ENCODE measurements around the gene GMDS.

GMDS gene

DNA sequence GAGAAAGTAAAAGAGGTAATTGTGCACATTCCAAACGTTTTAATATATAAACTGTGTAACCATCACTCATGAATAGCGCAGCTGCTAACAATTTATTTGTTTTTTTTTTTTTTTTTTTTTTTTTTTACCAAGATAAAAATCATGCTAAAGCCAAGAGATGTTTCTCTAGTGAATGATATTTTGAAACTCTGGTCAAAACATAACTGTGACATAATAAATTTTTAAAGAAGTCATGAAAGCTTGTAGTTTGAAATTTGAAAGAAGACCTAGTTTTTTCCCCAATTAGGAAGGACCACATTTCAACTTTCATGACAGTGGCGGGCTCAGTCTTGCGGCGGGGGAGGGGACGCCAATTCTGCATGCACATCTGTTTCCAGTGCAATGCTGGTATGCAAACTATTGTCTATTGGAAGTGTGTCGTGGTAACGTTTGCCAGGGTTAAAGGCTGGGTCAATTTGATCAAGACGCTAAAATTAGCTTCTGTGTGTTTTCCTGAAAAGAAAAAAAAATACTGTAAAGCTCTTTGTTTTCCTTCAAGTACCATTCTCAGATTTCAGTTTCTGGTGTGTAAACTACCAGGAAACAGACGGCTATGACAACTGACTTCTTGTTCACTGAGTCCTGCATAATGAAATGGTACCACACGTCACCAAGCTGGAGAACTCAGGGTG, 423.8 kb downstream of the GMDS start:
- DNase-seq, result no peak

DNA sequence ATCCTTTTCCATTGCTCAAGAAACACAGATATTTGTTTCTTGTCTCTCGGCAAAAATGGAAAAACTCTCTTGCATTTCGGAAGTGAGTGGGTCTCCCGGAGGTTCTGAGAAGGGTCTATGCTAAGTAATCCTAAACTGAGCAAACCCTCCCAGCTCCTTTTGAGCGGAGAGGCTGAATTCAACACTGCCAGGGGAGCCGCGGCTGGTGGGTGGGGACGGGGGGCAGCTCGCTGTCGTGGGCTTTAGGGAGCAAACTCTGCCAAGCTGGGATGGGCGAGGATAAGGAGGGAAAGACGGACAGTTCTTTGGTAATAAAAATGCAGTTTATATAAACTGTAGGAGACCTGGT, 424.3 kb downstream of the GMDS start:
- DNase-seq, result no peak

DNA sequence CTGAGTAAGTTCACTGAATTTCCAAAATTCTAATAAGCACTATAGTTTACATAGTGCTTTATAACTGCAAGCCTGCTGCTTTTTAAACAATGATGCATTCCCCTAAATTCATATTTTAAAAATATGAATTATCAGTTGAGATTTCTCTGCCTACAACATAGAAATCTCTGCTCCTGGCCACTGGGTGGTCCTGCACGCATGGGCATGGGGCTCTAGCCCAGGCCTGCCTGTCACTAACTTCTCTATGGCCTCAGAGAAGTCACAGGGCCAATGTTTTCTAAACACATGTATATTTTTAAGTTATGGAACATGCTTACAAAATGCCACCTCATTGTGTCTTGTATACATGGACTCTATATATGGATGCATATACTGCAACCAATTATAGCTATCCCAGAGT, 424.7 kb downstream of the GMDS start:
- no peak for DNase-seq

DNA sequence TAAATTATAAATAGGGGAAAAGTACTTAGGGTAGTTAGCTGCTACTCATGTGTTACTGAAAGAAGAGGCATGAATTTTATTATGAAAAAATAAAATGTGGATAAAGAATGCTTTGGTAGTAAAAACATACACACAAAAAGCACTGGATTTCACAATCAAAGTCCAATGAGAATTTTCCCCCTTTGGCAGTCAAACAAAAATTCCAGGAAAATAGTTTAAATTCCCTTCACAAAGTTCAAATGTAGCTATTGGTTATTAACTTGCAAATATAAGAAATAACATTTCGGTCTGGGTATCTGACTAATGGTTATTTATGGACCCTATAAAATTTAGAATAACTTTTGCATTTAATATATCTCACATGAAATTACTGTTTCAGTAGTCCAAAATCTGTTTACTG, 425.2 kb downstream of the GMDS start:
- DNase-seq, result no peak

DNA sequence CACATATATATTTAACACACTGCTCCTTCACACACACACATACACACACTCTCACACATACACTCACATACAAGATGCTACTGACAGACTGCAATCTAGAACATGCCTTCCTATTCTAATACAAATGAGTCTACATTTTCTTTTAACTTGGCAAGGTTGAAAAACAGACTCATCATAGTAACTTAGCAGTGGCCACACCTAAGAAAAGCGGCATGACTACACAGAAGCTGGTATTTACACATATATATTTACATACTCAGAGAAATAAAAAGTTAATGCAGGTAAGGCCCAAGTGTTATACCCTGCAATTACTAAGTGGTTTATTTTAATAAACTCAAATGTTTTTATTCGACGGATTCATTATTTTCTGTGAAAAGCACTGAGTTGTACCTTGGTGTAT, 426.4 kb downstream of the GMDS start:
- no peak for DNase-seq

DNA sequence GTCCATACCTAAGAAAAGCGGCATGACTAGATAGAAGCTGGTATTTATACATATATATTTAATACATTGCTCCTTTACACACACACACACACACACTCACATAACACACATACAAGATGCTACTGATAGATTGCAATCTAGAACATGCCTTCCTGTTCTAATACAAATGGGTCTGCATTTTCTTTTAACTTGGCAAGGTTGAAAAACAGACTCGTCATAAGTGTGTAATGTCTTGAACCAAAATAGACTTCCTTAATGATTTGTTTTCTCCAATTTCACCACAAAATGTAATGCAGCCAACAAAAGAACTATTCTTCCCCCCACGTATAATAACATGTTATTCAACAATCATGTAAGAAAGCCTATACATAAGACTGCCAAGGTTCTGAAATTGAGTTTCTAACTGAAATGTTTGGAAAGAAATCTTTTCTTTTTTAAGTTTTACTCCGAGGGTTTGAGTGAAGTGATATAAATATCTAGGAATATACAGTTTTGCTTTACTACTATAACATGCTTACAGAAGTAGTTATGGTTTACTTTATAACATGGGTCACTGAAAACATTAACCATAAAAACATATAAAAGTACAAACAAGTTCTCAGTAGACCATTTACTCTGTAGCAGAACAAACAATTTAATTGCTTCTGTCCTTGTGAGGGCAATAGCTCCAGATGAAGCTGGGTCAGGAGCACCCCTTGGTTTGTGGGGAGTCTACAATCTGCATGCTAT, 428.2 kb downstream of the GMDS start:
- no peak for DNase-seq

DNA sequence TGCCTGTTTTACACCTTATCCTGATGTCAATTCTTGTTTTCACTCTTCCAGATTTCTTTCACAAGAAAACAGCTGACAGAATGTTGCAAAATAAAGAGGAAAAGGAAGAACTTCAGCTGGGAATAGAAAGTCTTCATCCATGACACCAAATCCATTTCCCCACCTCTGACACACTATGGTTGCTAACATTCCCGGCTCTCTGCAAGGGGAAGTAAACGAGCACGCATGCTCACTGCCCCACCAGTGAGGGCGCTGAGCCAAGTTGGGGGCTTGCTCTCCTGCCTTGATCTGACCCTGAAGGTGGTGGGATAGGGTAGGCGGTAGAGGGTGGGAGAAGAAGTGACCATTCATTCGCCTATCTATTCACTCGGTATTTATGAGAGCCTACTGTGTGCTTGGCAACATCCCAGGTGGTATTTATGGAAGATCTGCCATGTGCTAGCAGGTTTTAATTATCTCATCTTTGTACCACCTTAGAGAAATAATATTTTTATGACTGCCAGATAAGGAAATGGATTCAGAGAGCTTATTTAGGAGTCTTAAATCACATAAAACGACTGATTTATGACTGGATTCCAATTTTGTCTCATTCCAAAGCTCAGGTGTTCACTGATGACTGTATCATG, 429.5 kb downstream of the GMDS start:
- no peak for DNase-seq

DNA sequence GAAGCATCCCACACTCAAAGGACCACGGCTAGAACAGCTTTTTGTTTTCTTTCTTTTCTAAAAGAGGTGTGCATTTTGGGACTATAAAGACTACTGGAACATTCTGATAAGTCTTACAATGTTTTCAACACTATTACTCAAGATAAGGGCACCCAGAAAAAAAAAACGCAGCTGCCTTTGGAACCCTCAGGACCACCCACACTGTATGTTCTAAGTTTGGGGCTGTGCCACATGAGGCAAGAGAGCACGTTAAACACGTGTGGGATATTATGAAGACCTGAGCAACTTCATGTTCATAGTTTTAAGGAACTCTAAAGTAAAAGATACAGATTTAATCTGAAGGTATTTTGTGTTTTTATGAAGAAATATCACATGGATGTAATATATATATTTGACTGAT, 431.1 kb downstream of the GMDS start:
- no peak for DNase-seq

DNA sequence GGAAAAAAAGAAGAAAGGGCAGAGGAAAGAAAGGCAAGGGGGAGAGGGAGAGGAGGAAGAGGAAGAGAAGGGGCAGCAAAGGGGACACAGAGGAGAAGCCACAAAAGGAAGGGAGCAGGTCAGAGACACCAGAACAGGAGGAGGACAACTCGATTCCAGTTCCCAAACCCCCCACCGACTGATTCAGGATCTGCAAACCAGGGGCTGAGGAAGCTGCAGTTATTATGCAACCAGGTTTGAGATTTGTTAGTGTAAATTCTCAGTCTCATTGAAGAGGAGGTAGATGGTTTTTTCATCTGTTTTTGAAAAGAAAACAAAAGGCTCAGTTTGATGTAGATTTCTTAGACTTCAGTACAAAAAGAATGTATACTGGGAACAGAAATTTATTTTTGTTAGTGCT, 432.9 kb downstream of the GMDS start:
- DNase-seq, result no peak

DNA sequence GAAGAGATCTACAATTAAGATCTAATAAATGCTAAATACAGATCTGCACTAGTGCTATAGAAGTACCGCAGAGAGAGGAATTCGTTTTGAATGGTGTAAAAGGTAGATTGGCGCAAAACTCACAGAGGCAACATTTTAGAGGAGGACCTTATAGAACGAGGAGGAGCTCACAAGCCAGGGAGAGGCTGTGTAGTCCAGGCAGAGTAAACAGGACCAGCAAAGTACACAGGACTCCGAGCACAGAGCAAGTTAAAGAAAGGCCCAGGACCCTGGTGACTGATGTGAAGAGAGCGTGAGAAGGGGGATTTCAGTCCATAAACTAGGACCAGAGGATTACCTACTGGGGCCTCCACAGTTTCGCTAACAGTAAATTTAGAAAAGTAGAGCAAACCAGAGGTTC, 433.4 kb downstream of the GMDS start:
- no peak for DNase-seq

DNA sequence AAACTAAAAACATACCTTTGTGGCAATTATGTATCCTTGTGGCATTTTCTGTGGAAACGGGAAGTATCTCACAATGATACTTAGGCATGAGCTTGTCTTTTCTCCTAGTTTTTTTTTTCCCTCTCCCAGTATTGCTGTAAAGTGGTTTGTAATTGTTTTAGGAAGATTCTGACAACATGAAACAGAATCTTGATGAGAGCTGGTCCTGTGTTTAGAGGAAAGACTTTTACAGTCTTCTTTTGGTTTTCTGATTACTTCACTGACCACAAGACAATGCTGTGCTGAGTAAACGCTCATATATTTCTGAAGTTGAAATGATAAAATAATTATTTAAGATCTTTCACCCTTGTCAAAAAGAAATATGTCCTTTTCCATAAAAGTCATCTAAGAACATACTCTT, 434.5 kb downstream of the GMDS start:
- DNase-seq, result no peak

DNA sequence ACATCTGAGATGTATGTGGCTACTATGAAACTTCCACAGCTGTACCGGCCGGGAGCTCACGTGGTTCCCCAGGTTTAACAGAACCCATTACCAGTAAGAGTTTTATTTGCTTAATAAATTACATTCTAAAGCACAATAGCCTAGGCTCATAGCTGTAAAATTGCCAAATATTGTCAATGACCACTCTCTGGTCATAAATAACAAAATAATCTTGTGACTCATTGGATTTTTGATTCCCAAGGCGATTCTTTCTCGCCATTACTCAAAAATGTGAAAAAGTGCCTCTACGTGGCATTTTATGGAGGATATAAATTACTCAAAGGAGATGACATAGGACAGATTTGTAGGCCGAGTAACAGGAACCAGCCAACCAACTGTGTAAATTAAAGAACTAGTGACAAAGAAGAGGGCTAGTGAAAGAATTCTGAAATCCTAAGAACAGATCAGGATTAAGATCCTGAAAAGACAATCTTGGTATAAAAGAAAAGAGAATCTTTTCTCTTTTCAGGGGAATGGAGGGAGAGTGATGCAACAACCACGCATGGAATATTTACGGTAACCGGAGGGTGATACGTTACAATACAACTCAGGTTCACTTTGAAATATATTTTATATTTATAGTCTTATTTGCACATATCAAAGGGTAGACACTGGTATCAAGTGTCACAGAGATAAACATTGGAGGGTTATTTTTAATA, 436.0 kb downstream of the GMDS start:
- no peak for DNase-seq

DNA sequence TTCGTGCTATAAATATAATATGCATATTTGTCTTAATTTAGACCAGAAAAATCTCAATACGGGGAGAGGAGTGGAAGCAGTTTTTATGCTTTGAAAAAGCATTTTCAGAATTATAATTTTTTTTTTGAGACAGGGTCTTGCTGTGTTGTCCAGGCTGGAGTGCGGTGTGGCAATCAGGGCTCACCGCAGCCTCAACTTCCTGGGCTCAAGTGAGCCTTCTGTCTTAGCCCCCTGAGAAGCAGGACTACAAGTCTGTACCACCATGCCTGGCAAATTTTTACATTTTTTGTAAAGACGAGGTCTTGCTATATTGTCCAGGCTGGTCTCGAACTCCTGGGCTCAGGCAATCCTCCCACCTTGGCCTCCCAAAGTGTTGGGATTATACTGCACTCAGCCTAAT, 438.5 kb downstream of the GMDS start:
- no peak for DNase-seq

DNA sequence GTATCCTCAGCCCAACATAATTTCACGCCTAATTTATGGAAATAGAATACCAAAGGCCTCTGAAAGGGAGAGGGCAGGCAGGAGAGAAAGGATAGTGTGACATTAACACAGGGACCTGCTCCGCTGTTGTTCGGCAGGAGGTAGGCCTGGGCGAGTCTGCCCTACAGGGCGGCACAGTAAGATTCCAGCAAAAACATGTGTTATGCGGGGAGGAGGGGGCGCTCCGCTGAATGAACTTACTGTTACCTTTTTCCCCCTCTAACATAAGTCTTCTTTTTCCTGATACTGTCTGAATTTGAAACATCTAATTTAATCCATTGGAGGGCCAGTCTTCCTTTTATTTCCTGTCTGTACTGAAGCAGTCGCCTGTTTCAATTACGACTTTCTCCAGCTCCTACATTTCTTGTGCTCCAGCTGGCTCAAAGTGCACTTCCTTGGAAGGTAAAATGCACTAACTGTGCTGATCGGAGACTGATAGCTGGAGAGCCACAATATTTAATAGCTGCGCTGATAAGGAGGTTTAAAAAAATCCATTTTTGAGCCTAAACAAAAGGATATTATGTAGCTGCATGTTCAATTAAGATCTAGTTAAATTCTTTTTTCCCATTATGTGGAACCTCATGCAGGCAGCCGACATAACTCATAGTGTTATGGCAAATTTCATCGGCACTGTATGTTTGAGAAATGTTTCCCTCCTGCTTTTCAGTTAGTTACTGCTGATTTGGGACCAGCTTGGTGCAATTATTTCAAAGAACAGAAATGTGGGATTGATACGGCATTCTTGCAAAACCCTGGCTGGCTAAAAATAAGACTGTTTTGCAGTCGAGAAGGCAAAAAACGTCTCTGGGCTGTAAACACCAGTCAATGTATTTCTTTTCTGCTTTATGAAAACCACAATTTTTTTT, 442.7 kb downstream of the GMDS start:
- no peak for DNase-seq

DNA sequence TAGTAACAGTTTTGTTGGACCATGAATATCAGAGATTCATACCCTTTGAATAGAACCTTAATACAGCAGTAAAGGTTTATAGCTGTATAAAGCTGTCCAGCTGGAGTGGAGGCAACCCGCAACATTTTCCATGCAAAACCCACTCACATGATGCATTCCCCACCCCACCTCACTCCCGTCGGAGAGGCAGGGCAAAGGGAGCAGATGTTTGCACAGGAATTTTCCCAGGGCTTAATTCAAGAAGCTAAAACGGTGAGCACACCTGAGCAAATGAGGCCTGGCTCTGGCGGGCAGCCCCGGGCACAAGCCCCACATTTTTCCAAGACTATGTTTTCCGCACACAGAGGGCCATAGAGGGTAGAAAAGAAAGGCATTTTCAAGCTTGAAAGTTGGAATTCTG, 444.0 kb downstream of the GMDS start:
- DNase-seq, result no peak

DNA sequence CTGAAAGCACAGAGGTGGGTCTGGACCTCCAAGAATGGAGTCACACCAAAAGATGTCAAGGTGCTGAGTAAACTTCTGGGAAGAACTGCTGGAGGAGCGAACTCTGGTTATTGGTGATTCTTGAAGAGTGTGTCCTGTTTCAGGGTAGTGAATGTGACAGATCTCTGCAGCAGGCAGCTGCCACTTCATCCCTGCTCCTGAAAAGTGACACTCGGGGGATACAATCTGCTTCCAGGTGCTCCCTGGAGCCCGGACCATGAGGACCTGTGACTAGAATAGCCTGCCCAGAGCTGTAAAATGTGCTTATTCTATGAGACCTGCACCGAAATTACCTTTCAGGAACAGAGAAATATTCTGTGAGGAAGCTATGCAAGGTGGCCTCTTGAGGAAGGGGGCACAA, 444.6 kb downstream of the GMDS start:
- DNase-seq, result no peak

DNA sequence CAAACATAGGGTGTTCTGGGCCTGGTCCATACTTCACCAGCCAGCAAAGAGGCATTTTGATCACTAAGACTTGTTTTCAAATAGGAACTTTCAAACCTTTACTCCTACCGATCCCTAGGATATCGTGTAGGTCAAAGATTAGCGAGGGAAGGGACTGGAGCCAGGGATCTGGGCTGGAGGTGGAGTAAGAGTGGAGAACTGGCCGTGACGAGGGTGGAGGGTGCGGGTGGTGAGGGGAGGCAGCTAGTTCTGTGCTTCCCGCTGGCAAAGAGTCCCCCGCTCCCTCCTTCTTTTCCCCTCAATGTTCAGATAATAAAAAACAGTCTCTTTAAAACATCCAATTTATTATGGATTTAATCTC, 446.5 kb downstream of the GMDS start:
- DNase-seq, result no peak

DNA sequence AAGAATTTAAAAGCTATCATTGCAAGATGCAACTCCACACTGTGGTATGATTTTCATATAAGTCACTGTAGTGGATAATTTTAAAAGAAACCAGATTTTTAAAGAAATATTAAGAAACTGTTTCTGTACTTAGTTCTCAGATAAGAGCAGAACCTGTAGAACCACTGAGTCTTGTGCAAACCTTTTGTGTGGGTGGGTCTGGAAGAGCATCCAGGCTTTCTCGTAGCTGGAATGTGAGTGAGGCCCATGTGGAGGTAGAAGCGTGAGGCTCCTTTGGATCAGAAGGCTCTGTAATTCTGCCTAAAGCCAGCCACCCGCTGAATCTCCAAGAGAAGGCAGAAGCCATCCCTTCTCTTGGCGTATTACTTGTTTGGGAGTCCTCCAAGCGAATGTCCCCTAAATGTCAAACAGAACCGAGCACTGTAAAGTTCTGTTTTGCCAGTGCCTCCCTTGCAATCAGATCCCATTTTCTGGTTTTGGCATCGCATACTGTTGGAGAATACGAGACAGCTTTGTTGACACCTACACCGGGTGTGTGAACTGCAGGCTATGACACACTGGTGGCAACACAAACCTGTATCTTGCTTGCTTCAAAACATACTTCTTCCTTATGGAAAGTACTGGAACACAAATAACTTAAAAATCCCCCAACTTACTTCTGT, 447.0 kb downstream of the GMDS start:
- no peak for DNase-seq

DNA sequence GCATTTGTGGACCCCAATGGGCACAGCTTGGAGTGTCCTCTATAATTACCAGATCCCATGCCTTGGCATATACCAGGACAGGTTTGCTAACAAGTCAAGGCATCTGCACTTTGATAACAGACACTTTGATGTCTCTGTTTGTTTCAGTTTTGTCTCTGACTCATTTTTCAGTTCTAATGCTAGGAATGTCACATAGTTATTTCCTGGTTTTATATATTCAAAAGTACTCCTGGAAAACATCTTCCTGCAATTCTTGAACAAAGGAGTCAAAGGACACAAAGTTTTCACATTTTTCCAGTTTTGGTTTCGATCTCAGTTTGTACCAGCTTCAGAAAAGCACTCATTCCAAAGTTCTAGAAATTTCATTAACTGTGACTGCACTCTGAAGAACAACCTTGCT, 447.6 kb downstream of the GMDS start:
- no peak for DNase-seq

DNA sequence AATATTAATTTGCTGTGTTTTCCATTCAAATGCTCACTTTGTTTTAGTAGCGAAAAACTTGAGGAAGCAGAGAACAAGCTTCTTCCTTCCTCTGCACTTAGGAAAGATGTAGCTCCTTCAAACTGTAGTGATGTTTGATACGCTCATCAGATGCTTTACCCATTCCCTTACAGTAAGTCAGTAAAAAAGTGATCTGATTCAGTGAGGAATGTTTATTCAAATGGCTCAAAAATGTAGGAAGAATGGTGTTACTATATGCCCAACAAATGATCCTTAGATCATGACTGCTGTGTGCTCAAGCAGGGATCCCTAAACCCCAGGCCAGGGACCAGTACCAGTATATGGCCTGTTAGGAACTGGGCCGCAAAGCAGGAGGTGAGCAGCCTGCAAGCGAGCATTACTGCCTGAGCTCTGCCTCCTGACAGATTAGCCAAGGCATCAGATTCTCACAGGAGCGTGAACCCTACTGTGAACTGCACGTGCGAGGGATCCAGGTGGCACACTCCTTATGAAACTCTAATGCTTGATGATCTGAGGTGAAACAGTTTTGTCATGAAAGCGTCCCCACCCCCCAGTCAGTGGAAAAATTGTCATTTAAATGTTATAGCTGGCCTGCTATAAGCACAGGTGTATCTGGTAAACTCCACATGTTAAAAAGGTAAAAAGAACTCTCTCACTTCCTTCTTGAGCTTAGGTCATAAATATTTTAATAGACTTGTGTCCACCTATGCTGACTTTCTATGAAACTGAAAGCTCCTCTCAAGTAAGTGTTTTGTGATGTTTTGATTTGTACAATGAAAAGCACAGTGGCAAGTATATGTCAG, 448.5 kb downstream of the GMDS start:
- no peak for DNase-seq

DNA sequence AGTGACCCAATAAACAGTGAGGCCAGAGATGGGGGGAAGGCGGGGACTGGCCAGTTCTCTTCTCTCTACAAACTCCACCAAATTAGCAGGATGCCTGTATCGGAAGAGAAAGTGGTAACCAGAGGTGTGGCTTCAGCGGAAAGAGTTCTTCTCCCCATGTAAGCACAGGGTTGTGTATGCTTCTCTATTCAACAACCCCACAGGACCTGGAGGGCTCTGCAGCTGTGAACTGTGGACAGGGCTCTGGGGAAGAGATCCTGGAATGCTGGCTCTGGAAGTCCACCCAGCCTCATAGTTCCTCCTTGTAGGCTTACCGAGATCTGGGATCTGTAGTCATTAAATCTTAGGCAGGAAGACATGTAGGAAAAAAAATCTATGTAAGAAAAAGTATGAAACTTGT, 449.5 kb downstream of the GMDS start:
- DNase-seq, result no peak
